Hematopoietic multipotent progenitor cell (in vitro differentiated cells): ENCODE measurements around the gene SNAPC3. TPM values are rescaled to one million over a fixed set of nuclear protein-coding genes. Genes with fewer than 3 reads are reported as not detected.
"Not testable (repeated sequence)": the region's sequence is repeated elsewhere in the genome, so short reads cannot be mapped to it uniquely, and the experiment has no call there.

Experiments
- DNase-seq, 3 donors: peaks; one replicate each; pipeline ENCODE4 v3.0.0-alpha.2; 2011 to 2015; ENCODE audit warnings: low read depth in 2 of 3, low spot score in 2 of 3
- total RNA-seq: library from RNA; depleted of rRNA; stranded (reverse); fragments of >200 nt; gene quantifications from one replicate; pipeline ENCODE4 v1.2.3, GENCODE V29; 2012

The SNAPC3 gene
- total RNA-seq, 1 donor, result 21.5 TPM

DNA sequence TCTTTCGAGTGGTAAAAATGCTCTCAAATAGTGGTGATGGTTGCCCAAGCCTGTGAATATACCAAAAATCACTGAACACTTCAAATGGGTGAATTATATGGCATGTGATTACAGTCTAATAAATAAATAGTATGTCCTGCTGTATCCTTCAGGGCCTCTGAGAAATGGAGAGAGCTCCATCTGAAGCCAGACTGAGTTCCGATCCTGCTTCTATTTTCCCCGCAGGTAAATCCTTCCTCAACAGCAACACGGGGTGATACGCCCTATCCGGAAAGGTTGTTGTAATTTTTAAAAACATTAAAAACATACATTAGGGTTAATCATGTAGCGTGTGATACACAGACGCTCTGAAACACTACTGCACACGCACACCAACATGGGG is 695 bp upstream of the SNAPC3 start:
- no peak for DNase-seq

DNA sequence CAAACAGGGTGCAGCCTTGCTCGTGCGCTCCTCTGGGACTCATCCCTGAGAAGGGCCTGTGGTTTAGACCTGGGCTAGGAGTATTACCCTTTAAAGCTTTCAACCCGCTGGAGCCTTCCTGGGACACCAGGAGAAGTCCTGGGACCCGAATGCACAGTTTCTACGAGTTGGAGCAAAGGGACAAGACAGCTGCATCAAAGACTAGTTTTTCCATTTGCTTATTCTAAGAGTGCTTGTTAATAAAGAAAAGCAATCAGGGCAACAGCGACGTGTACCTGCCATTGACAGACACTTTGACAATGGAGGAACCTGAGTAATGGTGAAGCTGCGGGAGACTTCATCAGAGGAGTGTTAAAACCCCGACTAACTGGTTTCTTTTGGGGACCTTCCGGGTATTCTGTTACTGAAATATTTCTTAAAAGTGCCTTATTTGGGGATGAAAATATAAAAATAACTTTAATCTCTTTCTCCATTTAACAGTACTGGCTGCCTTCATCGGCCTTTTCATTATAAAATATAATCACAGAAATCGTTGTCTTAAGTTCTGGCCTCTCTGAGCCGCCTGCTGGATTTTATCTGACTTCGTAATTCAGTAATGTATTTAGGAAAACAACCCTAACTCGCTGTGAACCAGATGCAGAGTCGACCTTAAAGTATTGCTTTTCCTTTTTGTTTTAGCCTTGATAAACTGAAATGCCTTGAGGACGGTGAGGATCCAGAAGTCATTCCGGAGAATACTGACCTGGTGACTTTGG is 732 bp downstream of the SNAPC3 start:
- DNase-seq, result peak in 1 of 3 donors; percentile 43

DNA sequence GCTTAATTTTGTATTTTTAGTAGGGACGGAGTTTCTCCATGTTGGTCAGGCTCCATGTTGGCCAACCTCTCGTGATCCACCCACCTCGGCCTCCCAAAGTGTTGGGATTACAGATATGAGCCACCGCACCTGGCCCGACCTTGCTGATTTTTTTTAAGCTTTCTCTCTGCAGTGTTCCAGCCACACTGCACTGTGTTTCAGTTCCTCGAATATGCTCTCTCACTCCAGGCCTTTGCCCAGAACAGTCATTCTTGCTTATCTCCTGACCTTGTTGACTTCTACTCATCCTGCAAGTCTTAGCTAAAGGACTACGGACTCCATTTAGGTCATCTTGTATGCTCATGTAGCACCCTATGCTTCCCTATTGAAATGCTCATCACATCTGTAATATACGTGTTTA is 3.3 kb downstream of the SNAPC3 start:
- no peak for DNase-seq

GRCh38 chr9:15427702-15428101 is 5.0 kb downstream of the SNAPC3 start:
- not testable (repeated sequence) for DNase-seq

GRCh38 chr9:15430920-15431844 is 8.5 kb downstream of the SNAPC3 start:
- DNase-seq, result no peak

DNA sequence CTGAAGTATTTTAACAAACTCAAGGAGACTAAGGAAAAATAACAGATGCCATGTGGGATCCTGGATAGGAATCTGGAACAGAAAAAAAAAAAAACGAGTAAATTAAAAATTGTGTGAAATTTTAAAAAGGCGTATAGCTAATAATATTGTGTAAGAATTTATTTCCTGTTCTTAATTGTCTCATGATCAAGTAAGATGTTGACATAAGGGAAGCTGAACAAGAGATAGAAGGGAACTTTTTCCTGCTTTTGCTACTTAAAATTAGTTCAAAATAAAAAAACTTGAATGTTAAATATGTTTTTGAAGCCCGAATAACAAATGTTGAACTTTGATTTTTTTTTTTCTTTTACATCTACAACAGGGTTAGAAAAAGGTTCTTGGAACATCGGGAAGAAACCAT is 10.5 kb downstream of the SNAPC3 start:
- no peak for DNase-seq

DNA sequence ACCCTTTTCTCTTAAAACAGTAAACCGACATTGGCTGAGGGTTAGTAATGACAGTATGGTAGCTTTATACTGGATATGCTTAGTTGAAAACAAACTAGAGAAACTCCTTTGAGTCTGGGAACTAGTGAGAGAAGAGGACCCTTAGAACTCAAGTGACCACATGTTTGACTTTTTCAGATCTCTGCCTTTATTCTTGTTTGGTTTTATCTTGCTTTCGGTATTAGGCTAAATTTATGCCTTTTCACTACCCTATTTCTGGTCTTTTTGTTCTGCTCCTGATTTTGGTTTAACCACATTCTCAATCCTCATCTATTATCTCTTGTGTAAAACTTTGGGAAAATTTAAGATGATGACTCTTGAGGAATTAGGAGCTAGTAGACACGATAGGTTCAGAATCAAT is 11.0 kb downstream of the SNAPC3 start:
- DNase-seq, result no peak

DNA sequence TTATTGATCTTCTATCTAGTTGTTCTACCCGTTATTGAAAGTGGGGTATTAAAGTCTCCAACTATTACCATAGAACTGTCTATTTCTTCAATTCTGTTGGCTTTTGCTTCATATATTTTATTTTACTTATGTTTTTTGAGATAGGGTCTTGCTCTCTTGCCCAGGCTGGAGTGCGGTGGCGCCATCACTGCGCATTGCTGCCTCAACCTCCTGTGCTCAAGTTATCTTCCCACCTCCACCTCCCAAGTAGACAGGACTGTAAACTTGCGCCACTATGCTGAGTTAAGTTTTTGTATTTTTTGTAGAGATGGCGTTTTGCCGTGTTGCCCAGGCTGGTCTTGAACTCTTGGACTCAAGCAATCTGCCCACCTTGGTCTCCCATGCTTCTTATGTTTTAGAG is 16.2 kb downstream of the SNAPC3 start:
- no peak for DNase-seq

DNA sequence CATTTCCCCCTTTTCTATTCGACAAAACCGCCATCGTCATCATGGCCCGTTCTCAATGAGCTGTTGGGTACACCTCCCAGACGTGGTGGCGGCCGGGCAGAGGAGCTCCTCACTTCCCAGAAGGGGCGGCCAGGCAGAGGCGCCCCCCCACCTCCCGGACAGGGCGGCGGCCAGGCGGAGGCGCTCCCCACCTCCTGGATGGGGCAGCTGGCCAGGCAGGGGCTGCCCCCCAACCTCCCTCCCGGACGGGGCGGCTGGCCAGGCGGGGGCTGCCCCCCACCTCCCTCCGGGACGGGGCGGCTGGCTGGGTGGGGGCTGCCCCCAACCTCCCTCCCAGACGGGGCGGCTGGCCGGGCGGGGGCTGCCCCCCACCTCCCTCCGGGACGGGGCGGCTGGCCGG is 19.2 kb downstream of the SNAPC3 start:
- not testable (repeated sequence) for DNase-seq

DNA sequence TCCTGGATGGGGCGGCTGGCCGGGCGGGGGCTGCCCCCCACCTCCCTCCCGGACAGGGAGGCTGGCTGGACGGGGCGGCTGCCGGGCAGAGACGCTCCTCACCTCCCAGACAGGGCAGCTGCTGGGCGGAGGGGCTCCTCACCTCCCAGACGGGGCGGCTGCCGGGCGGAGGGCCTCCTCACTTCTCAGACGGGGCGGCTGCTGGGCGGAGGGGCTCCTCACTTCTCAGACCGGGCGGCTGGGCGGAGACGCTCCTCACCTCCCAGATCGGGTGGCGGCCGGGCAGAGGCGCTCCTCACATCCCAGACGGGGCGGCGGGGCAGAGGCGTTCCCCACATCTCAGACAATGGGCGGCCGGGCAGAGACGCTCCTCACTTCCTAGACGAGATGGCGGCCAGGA is 19.6 kb downstream of the SNAPC3 start:
- DNase-seq, result not testable (repeated sequence)

DNA sequence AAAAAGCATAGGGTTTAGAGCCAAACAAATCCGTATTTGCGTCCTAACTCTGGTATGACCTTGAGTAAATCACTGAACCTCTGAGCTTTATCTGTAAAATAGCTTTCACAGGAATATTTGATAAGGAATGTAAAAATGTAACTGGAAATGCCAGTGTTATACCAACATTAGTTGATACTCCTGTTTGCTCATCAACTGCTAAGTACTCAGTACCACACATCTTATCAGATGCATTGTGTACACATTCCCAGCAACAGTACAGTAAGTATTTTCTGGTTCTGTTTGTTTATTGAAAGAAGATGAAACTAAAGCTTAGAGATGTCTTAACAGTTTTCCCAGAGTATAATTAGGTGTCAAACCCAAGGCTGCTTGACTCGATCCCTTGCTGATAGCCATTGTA is 21.5 kb downstream of the SNAPC3 start:
- DNase-seq, result no peak

GRCh38 chr9:15453956-15454355 is 31.3 kb downstream of the SNAPC3 start:
- DNase-seq, result no peak

DNA sequence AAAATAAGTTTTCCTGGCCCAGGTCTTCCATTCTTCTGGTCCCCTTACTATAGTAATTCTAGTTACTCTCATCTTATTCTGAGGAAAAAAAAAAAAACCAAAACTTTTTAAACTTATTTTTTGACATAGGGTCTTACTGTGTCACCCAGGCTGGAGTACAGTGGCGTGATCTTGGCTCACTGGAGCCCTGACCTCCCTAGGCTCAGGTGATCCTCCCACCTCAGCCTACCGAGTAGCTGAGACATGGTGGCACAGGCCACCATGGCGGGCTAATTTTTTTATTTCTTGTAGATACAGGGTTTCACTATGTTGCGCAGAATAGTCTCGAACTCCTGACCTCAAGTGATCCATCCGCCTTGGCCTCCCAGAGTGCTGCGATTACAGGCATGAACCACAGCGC is 38.4 kb downstream of the SNAPC3 start:
- DNase-seq, result no peak

- no peak for DNase-seq
Measured at GRCh38 chr9:15461601-15462000, 38.9 kb downstream of the SNAPC3 start.

GRCh38 chr9:15468145-15468544 is 45.5 kb downstream of the SNAPC3 start:
- no peak for DNase-seq

GRCh38 chr9:15469406-15469805 is 46.7 kb downstream of the SNAPC3 start:
- no peak for DNase-seq

DNA sequence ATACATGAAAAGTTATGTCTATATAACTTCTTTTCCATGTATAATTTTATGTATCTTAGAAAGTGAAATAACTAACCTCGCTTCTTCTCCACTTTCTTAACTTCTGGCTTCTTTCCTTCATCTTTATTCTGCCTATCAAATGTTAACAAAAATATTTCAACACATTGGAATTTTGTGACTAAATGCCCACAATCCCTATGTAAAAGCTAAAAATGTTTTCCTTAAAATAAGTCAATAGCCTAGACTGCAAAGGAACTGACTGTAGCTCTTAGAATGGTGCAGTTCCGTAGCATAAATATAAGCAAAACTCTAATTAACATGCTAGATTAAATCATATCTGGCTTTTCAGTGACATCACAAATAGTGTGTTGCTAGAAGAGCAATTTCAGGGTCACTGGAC is 47.2 kb downstream of the SNAPC3 start:
- DNase-seq, result no peak

GRCh38 chr9:15475923-15476536 is 53.4 kb downstream of the SNAPC3 start:
- DNase-seq, result no peak

DNA sequence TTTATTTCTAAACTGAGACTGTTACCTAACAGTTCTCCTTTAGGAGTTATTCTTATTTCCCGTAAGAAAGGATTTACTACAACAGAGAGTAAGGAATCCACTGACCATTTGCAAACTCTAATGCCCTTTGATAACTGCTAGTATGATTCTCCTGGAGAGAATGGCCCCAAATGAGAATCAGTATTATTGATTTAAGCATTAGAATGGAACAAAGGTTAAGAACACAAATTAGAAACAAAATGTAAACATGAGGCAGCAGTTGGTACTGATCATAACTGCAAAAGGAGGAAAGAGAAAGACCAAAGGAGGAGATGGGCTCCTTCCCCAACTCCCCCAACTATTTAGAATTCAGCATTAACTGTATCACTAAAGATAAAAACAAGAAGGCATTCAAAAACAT is 57.4 kb downstream of the SNAPC3 start:
- DNase-seq, result no peak

GRCh38 chr9:15482146-15482545 is 59.5 kb downstream of the SNAPC3 start:
- DNase-seq, result no peak

DNA sequence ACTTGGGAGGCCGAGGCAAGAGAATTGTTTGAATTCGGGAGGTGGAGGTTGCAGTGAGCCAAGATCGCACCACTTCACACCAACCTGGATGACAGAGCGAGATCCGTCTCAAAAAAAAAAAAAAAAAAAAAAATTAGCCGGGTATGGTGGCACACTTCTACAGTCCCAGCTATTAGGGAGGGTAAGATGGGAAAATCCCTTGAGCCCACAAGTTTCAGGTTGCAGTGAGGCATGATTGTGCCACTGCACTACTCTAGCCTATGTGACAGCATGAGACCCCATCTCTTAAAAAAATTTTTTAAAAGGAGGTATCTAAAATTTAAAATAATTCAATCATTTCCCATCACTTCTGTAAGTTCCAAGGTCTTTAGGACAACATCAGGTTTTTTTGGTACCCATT is 62.1 kb downstream of the SNAPC3 start:
- no peak for DNase-seq
